GM23248 (cell line): Measurements from ENCODE around the gene ALOXE3. TPM values are rescaled to one million over a fixed set of nuclear protein-coding genes. Genes with fewer than 3 reads are reported as not detected.
A peak's percentile ranks its signal among the peaks of the same experiment; 100 is the strongest.

Experiments used
- DNase-seq: peaks from one replicate; pipeline ENCODE4 v3.0.0-alpha.2; 2015
- H2AFZ ChIP-seq: fragments of 200-600 bp; sonication (generic); 2 replicates; pipeline ENCODE4 v1.6.1; 2016; ENCODE audit warnings: antibody characterized with exemption
- H3F3A ChIP-seq: fragments of 200-600 bp; sonication (generic); 2 replicates; pipeline ENCODE4 v1.6.1; 2016; ENCODE audit warnings: mild to moderate bottlenecking, antibody characterized with exemption, mixed run types; ENCODE audit not compliant: insufficient read depth
- H3K27ac ChIP-seq: fragments of 200-600 bp; sonication (generic); 2 replicates; pipeline ENCODE4 v1.5.1; 2016; ENCODE audit warnings: mild to moderate bottlenecking
- H3K27me3 ChIP-seq: fragments of 200-600 bp; sonication (generic); replicated peaks from 2 replicates; pipeline ENCODE4 v1.6.1; 2016; ENCODE audit warnings: mild to moderate bottlenecking; ENCODE audit not compliant: insufficient read depth
- H3K36me3 ChIP-seq: fragments of 200-600 bp; sonication (generic); 2 replicates; pipeline ENCODE4 v1.6.1; 2016; ENCODE audit warnings: low read depth, mild to moderate bottlenecking
- H3K4me1 ChIP-seq: fragments of 200-600 bp; sonication (generic); 2 replicates; pipeline ENCODE4 v1.6.1; 2016; ENCODE audit warnings: mild to moderate bottlenecking; ENCODE audit not compliant: insufficient read depth
- H3K4me2 ChIP-seq: fragments of 200-600 bp; sonication (generic); one replicate; pipeline ENCODE4 v1.6.1; 2016; ENCODE audit warnings: mild to moderate bottlenecking; ENCODE audit not compliant: unreplicated experiment
- H3K4me3 ChIP-seq: fragments of 200-600 bp; sonication (generic); 2 replicates; pipeline ENCODE4 v1.5.1; 2016; ENCODE audit warnings: mild to moderate bottlenecking
- H3K79me2 ChIP-seq: fragments of 200-600 bp; sonication (generic); 2 replicates; pipeline ENCODE4 v1.6.1; 2016; ENCODE audit warnings: mild to moderate bottlenecking; ENCODE audit not compliant: insufficient read depth
- H3K9ac ChIP-seq: fragments of 200-600 bp; sonication (generic); 2 replicates; pipeline ENCODE4 v1.6.1; 2016; ENCODE audit warnings: mild to moderate bottlenecking
- H3K9me2 ChIP-seq: fragments of 200-600 bp; sonication (generic); 2 replicates; pipeline ENCODE4 v1.6.1; 2016; ENCODE audit warnings: mixed run types, mild to moderate bottlenecking, moderate library complexity; ENCODE audit not compliant: insufficient read depth
- H3K9me3 ChIP-seq: fragments of 200-600 bp; sonication (generic); one replicate; pipeline ENCODE4 v1.6.1; 2017; ENCODE audit warnings: low read depth
- H4K20me1 ChIP-seq: fragments of 200-600 bp; sonication (generic); 2 replicates; pipeline ENCODE4 v1.6.0; 2016; ENCODE audit not compliant: insufficient read depth
- EZH2 ChIP-seq: fragments of 200-600 bp; sonication (generic); IDR thresholded peaks from 2 replicates; pipeline ENCODE4 v1.6.1; 2018; ENCODE audit warnings: antibody characterized with exemption, mild to moderate bottlenecking; ENCODE audit not compliant: insufficient read depth, poor library complexity, severe bottlenecking
- EZH2phosphoT487 ChIP-seq: fragments of 200-600 bp; sonication (generic); IDR thresholded peaks from 2 replicates; pipeline ENCODE4 v1.6.1; 2018; ENCODE audit warnings: antibody characterized with exemption, moderate library complexity, mild to moderate bottlenecking, low read depth; ENCODE audit not compliant: insufficient read depth
- WGBS, 2 experiments: methylation state at CpG; one replicate each; pipeline ENCODE4 v1.1.6; 2015 to 2017; ENCODE audit warnings: low lambda C conversion rate in 2 of 2, low coverage in 1 of 2; ENCODE audit errors: missing lambda C conversion rate in 2 of 2; 5-methylcytosine and 5-hydroxymethylcytosine counted together
- in situ Hi-C: fragments of 300-500 bp; cut with MboI; formaldehyde crosslinking; loops from 2 replicates; pipeline ENCODE4 v1.15.0; 2020
- polyA plus RNA-seq: library from polyadenylated mRNA; unstranded; fragments of >200 nt; fragmentation: Nextera tagmentation; extraction: Ambion mirVana; gene quantifications from 2 replicates; pipeline ENCODE4 v1.2.1, GENCODE V29; 2016
- total RNA-seq: library from RNA; depleted of rRNA; stranded (reverse); fragments of >200 nt; shearing (Covaris generic); gene quantifications from 2 replicates; pipeline ENCODE4 v1.2.3, GENCODE V29; 2014; rRNA removed

The ALOXE3 gene
- total RNA-seq (under 0.01 TPM in 1 of 2 replicates, not detected in the other), polyA plus RNA-seq (0.11 and 0.19 TPM in 2 replicates)

GRCh38 chr17:8117980-8118768 is at the start of gene ALOXE3:
Gene ALOXE3, minus strand, starts transcription at chr17:8118514. Its CDS starts 524 bp downstream, at chr17:8117990.
- peak; percentile 92 for DNase-seq
- H3K36me3 ChIP-seq, result no peaks in the 10 kb centered on the region
- peak within 1 kb of the TSS; percentile 98 for H3K4me2 ChIP-seq
- peak within 1 kb of the TSS; percentile 64 for H3K9ac ChIP-seq
- H3K27me3 ChIP-seq, result peaks cover 12% of the 10 kb centered on the region; the same call in 1 of the 2 replicates
- TF ChIP-seq EZH2 (no peak), EZH2phosphoT487 (no peak)
- H3K4me3 ChIP-seq, result peak within 1 kb of the TSS; percentile 74
- peaks cover 18% of the 10 kb centered on the region for H3F3A ChIP-seq
- WGBS, 2 experiments, result 0 to 5% methylated on average over 25 to 32 of the region's 33 CpGs
- in situ Hi-C loops, result no loop called here
- H3K9me3 ChIP-seq, result no peaks in the 10 kb centered on the region
- H2AFZ ChIP-seq, result peak within 1 kb of the TSS; percentile 80
- H3K79me2 ChIP-seq, result no peaks in the 10 kb centered on the region
- H3K27ac ChIP-seq, result peak within 1 kb of the TSS; percentile 60
- no peaks in the 10 kb centered on the region for H4K20me1 ChIP-seq
- H3K9me2 ChIP-seq, result no peaks in the 10 kb centered on the region
- peaks cover 11% of the 10 kb centered on the region; the same call in 1 of the 2 replicates for H3K4me1 ChIP-seq

- 57 to 75% methylated on average over 3 of the region's 3 CpGs for WGBS, 2 experiments
- Histone ChIP-seq H4K20me1 (no peaks in the 10 kb centered on the region), H3K9me3 (no peaks in the 10 kb centered on the region), H3K36me3 (no peaks in the 10 kb centered on the region), H3K79me2 (peaks cover under 1% of the 10 kb centered on the region), H3K4me1 (peaks cover 25% of the 10 kb centered on the region), H2AFZ (no peak overlapping the region), H3K27ac (no peak overlapping the region), H3K4me2 (no peak overlapping the region), H3F3A (peaks cover 30% of the 10 kb centered on the region), H3K27me3 (no peaks in the 10 kb centered on the region), H3K9ac (no peak overlapping the region), H3K4me3 (no peak overlapping the region), H3K9me2 (no peaks in the 10 kb centered on the region)
- no peak for DNase-seq
- TF ChIP-seq EZH2, result no peak
- TF ChIP-seq EZH2phosphoT487, result no peak
- in situ Hi-C loops, result no loop called here
These were observed 49.2 kb upstream of the ALOXE3 start for GRCh38 chr17:8167526-8167925.

GRCh38 chr17:8166731-8167130 is 48.4 kb upstream of the ALOXE3 start:
- peaks cover 26% of the 10 kb centered on the region for H3F3A ChIP-seq
- TF ChIP-seq EZH2 (no peak), EZH2phosphoT487 (no peak)
- H3K9me3 ChIP-seq, result no peaks in the 10 kb centered on the region
- WGBS, 2 experiments, result 82 to 85% methylated on average over 6 of the region's 6 CpGs
- no peaks in the 10 kb centered on the region for H3K27me3 ChIP-seq
- no peaks in the 10 kb centered on the region for H3K9me2 ChIP-seq
- peak overlapping the region; percentile 68; the same call in 1 of the 2 replicates for H3K9ac ChIP-seq
- no peak overlapping the region for H2AFZ ChIP-seq
- peak overlapping the region; percentile 87; the same call in 1 of the 2 replicates for H3K27ac ChIP-seq
- no peaks in the 10 kb centered on the region for H4K20me1 ChIP-seq
- H3K36me3 ChIP-seq, result no peaks in the 10 kb centered on the region
- H3K4me2 ChIP-seq, result no peak overlapping the region
- in situ Hi-C loops, result no loop called here
- no peak for DNase-seq
- H3K79me2 ChIP-seq, result peaks cover 9% of the 10 kb centered on the region
- H3K4me1 ChIP-seq, result peaks cover 26% of the 10 kb centered on the region
- H3K4me3 ChIP-seq, result no peak overlapping the region

- Histone ChIP-seq H3F3A (peaks cover 35% of the 10 kb centered on the region), H3K27ac (peak overlapping the region; percentile 82), H3K9ac (peak overlapping the region; percentile 100), H3K4me3 (peak overlapping the region; percentile 8; the same call in 1 of the 2 replicates), H3K79me2 (peaks cover 21% of the 10 kb centered on the region), H3K9me3 (no peaks in the 10 kb centered on the region), H3K27me3 (no peaks in the 10 kb centered on the region), H3K4me1 (peaks cover 35% of the 10 kb centered on the region), H3K9me2 (no peaks in the 10 kb centered on the region), H4K20me1 (no peaks in the 10 kb centered on the region), H3K36me3 (no peaks in the 10 kb centered on the region), H3K4me2 (peak overlapping the region; percentile 76), H2AFZ (peak overlapping the region; percentile 43)
- TF ChIP-seq EZH2phosphoT487 (no peak), EZH2 (no peak)
- no peak for DNase-seq
- in situ Hi-C loops, result no loop called here
- WGBS, 2 experiments, result 55 to 63% methylated on average over 6 of the region's 6 CpGs
These were observed 46.5 kb upstream of the ALOXE3 start for GRCh38 chr17:8164815-8165131.
